Effector CD4-positive, alpha-beta T cell (primary cell): Measurements from ENCODE around the gene LCTL.

Source experiments
- DNase-seq: peaks from one replicate; pipeline ENCODE4 v3.0.0-alpha.2; 2020

LCTL gene

DNA sequence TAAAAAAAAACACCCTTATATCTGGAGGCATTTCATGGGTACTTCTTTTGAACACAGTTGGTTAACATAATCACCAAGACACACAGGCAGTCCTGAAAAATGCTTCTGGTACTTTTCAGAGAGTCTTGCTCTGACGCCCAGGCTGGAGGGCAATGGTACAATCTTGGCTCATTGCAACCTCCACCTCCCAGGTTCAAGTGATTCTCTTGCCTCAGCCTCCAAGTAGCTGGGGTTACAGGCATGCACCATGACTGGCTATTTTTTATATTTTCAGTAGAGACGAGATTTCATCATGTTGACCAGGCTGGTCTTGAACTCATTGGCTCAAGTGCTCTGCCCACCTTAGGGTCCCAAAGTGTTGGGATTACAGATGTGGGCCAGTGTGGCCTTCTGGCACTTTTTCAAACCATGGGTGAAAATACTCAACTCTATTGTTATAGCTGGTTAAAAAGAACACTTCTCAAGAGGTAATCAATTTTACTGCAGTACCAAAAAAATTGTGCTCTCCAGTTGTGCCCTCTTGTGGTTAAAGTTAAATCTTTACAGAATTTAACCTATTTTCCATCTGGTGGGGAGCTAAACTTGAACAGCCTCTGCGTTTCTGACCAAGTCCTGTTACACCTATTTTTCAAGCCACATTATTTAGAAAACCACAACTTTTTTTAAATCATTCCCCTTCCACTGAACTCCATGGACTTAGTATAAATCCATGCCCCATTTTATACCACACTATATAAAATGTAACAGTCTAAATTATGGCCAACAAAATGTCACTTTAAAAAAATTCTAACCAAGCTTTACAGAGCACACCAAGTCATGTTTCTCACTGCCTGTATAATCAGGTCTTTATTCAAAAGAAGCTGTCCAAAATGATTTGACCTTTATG, 67.1 kb downstream of the LCTL start:
- DNase-seq = no peak
